HG02840 (cell line): ENCODE results near the gene CAVIN2.
A peak's percentile ranks its signal among the peaks of the same experiment; 100 is the strongest.

Source experiments
- ATAC-seq: cut with Tn5 transposase; IDR thresholded peaks from one replicate; pipeline ENCODE4 v1.9.1; 2021; ENCODE audit warnings: mild to moderate bottlenecking, moderate library complexity, moderate number of reproducible peaks; ENCODE audit not compliant: unreplicated experiment, low FRiP score

The CAVIN2 gene, protein sequence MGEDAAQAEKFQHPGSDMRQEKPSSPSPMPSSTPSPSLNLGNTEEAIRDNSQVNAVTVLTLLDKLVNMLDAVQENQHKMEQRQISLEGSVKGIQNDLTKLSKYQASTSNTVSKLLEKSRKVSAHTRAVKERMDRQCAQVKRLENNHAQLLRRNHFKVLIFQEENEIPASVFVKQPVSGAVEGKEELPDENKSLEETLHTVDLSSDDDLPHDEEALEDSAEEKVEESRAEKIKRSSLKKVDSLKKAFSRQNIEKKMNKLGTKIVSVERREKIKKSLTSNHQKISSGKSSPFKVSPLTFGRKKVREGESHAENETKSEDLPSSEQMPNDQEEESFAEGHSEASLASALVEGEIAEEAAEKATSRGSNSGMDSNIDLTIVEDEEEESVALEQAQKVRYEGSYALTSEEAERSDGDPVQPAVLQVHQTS

DNA sequence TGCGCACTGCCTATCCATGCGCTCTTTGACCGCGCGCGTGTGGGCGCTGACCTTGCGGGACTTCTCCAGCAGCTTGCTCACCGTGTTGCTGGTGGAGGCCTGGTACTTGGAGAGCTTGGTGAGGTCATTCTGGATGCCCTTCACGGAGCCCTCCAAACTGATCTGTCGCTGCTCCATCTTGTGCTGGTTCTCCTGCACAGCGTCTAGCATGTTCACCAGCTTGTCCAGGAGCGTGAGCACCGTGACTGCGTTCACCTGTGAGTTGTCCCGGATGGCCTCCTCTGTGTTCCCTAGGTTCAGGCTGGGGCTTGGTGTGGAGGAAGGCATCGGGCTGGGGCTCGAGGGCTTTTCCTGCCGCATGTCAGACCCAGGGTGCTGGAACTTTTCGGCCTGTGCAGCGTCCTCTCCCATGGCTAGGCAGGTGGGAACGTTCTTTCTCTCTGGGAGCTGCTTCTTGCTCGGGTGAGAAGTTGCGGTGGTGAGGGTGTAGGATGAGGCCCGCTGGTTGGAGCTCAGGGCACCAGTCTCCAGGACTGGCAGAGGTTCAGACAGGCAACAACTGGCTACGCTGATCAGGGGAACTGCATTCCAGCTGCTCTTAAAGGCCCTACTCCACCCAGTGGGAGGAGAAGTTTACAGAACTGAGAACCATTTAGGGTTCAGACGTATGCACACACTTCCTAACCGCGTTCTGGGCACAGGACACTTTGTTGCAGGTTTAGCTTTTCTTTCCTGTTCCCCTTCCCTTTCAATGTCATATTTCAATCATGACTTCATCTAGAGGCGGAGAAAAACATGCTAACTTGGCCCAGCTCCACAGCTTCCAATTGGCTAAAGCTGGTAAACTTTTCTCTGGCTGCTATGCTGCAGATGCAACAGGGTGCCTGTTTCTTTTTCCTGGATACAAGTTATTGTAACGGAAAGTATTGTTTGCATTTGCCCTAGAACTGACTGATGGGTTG is at the start of gene CAVIN2:
Gene CAVIN2 (minus strand): TSS at position 574 of the 962 bp plus-strand sequence. CDS start 163 bp downstream, at position 411.
- no peak for ATAC-seq

DNA sequence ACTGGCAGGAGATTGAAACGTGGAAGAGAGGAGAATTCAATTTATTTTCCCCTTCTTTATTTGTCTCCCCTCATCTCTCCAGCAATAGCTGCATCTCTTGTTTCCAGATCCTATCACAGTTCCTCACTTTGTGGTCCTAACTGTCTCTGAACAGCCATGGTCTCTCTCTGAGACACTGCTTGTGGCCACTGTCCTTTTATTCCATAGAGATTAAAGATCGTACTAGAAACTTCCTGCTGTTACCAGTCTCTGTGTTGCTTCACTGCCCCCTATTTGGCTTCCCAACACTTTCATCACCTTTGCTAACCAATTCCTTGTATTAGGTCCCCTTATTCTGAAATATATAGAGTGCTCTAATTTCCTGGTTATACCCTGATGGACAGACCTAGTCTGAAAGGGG is 48.9 kb upstream of the CAVIN2 start:
- no peak for ATAC-seq

DNA sequence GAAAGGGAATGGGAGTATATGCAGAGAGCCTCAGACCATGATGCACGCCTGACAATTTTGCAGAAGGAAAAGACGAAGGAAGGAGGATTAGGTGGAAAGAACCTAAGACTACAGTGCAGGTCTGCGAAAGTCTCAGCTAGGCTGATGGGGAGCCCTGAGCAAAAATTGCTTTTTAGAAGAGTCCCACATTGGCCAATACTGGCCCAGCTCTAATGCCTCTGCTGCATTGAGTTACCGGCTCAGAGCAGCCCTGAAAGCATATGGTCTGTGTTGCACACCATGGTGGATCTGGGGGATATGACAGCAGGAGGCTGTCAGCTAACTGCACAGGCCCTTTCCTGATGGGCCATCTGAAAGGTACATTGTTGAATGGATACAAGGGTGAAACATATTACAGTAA is 48.3 kb upstream of the CAVIN2 start:
- no peak for ATAC-seq

DNA sequence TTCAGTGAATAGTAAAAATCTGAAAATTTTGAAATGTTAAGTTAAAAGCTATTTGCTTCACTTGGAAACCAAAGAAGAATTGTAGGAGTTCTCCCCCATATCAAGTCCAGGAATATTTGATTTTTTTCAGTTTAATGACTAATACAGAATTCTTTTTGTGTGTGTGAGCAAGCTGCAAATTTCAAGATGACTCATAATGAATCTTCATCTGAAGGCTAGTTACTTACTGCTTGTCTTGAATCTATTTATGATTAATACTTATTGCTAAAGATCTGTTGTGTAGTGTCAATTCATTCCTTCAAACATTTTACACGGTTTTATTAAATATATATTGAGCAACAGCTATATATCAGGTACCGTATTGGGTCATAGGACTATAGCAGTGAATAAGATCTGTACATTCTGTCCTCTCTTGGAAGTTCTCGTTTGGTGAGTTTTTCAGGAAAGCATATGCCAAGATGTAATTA is 47.8 kb upstream of the CAVIN2 start:
- peak; percentile 59 for ATAC-seq

DNA sequence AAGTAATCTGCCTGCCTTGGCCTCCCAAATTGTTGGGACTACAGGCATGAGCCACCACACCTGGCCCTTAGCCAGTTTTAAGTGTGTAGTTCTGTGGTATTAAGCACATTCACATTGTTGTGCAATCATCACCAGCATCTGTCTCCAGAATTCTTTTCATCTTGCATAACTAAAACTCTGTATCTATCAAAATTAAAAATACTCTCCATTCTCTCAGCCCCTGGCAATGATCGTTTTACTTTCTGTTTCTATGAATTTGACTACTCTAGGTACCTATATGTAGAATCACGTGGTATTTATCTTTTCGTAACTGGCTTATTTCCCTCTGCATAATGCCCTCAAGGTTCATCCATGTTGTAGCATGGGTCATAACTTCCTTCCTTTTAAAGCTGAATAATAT is 45.5 kb upstream of the CAVIN2 start:
- ATAC-seq: no peak

DNA sequence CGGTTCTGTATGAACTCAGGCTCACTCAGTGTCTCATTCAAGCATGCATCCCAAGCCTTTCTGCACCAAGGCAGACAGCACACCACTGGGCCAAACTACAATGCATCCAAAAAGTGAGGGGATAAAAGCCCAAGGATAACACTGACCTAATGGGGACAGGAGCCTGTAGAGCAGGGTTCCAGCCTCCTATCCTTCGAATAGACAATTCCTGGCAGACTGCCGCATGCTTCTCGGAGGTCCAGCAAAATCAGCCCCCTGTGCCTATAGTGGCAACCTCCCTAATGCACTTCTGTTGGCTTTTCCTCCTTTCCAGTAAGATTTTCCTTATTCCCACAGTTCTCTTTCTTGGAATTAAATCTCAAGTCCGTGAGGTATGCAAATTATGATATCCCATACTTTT is 44.8 kb upstream of the CAVIN2 start:
- ATAC-seq: no peak

DNA sequence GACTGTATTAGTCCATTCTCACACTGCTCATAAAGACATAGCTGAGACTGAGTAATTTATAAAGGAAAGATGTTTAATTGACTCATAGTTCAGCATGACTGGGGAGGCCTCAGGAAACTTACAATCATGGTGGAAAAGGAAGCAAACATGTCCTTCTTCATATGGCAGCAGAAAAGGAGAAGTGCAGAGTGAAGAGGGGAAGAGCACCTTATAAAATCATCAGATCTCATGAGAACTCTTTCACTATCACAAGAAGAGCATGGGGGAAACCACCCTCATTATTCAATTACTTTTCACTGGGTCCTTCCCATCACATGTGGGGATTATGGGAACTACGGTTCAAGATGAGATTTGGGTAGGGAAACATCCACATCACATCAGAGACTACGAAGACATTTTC is 43.0 kb upstream of the CAVIN2 start:
- no peak for ATAC-seq

DNA sequence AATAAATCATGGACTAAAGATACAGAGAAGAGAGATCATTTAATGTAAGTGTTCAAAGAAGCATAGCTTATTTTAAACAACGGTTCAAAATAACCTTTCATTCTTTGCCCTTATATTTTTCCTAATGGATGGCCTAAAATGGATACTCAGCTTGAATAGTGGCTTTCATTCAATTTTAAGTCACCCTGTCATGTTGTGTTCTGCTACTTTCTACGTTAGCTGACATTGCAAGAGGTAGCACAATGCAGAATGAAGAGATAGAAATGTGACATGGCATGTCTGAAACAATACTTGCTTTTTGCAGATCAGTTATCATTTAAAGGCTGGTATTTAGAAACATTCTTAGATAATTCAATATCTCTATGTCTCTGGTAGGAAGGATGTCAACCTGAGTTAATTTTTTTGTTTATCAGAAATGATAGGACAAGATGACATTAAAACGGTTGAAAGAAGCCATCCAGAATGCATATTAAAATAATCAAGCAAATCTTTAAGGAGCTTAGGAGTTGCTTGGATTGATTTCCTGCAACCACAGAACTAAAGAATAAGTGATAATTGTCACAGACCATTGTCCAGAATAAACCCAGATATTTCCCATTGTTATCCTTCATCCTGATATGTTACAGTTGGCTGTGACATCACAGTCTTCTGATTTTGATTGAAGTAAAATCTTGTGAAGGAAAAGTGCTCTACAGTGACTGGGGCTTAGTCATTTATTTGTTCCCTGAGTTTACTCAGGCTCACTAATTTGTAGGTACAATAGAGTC is 41.7 kb upstream of the CAVIN2 start:
- ATAC-seq: no peak

DNA sequence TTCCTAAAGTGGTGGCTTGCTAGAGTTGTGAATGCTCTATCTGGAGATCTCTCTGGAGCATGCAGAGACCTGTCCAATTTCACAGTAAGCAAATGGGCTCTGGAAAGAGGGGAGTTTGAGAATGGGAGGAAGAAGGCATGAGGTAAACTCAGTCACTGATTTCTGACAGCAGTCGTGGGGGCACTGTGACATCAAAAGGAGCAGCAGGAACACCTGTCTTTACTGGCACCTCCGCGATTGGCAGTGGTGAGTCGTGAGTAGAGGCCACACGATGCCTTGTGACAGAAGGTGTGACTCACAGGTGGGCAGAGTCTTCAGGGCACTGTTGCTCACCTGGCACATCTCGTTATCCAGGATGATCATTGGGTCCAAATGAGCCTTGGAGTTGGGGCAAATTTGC is 38.8 kb upstream of the CAVIN2 start:
- no peak for ATAC-seq

DNA sequence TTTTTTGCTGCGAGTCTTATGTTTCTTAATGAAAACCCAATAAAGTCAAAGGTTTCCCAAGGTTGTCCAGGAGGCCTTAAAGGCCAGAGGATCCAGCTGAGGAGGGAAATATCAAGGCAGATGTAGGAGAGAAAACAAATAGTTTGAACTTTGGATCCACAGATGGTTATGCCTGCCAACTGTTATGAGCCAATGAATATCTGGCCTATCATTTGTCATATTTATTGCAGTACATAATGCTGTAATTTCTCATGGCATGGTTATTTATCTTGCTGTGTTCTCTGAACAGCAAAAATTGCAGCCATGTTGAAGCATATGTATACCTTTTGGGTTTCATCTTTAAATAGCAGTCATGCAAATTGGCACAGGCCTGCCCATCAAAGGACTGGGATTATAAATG is 38.2 kb upstream of the CAVIN2 start:
- no peak for ATAC-seq

DNA sequence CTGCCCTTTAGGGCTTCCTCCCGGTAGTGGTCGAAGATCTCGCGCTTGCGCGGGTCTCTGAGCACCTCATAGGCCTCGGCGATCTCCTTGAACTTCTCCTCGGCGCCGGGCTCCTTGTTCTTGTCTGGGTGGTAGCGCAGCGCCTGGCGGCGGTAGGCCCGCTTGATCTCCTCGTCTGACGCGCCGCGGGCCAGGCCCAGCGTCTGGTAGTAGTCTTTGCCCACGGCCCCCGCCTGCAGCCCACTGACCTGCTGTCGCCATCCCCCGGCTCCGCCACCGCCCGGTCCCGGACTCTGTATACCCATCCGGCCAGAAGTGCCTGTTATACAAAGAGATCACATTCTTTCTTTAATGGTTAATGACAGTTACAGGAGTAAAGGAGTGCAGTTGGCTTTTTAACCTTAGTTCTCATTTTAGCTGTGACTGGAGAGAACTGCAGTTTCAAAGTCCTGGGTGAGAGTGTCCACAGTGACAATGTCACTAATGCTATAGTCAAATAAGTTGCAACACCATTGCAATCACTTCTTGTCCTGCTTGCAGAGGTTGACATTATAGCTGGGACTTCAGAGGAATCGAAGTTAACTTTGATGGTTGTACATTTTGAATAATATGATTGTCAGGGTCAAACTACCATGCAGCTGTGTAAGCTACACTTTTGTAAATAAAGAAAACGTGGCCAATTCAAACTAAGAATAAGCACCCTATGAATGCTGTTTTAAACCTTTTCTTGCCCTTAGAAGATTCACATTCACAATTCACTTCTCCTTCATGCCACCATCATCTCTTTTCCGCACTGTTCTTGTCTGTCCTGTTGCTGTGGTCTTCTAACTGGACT is 35.3 kb upstream of the CAVIN2 start:
- no peak for ATAC-seq

DNA sequence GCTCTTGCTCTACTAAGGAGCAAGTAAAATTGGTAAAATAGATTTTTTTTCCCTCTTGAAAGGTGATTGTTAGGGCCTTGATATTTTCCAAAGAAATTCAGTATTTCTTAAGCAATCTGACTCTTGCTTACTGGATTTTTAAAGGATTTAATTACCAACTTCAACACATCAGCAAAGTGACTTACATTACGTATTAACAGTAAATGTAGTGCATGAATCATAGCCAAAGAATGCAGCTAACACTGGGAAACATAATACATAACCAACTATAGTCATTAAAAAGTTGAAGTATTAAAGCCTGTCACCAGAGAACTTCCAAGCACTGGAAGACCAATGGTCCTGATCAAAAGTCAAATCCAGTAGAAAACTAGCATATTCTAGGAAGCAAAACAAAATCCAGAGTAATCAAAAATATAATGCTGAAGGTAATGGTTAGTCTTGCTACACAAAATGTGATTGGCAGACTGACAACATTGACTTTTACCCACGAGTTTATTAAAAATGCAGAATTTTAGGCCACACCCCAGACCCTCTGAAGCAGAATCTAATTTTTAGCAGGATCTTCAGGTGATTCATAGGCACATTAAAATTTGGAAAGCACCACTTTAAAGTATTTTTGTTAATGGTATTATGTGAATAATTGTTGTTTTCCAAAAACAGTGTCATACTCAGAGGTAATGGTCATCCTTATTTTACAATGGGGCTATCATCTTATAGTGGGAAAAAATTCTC is 31.8 kb upstream of the CAVIN2 start:
- ATAC-seq: no peak

DNA sequence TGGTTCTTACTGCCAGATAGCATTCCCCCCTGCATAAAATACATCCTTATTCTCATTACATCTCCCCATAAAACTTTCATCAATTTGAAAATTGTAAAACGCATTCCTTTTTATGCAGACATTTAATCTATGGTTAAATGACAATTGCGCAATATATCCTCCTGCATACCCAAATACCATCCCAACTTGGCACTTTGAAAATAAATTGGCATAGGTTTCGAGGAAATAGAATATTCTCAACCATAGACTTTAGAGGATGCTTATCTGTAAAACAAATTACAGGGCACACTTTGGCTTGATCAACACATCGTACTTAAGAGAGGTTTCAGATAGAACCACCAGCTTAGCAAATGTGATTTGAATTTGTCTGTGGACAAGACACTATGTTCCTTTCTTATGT is 31.0 kb upstream of the CAVIN2 start:
- no peak for ATAC-seq

DNA sequence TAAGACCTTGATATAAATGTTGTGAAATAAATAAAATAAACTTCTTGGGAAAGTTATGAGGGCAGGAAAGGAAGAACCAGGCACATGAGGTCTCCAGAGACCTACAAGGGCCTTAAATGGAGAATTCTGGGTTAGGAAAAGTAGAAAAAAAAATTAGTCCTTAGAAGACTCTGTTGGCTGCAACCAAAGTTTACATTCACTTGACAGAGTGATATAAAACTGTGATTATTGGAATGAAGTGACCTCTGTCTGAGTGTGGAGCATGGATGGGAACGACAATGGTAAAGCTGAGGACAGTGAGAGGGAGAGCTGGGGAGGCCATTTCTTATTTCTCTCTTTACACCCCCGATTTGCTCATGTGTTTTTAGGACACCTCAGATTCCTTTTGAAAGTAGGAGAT is 29.0 kb upstream of the CAVIN2 start:
- no peak for ATAC-seq

DNA sequence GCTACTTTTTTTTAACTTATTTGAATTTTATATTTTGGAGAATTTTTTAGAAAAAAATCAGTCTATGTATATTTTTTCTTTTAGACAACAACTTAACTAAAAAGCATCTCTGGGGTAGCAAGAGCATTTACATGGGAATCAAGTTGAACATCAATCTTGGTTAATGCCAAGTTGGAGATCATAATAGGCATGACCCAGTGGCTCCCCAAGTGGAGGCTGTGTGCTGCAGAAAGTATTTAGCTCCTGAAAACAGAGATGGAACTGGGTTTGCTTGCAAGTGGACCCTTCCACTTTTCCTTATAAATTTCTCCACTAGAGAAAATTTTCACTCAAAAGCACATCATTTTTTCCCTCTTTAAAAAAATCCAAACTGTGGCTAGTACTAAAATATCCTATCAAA is 23.9 kb upstream of the CAVIN2 start:
- no peak for ATAC-seq

DNA sequence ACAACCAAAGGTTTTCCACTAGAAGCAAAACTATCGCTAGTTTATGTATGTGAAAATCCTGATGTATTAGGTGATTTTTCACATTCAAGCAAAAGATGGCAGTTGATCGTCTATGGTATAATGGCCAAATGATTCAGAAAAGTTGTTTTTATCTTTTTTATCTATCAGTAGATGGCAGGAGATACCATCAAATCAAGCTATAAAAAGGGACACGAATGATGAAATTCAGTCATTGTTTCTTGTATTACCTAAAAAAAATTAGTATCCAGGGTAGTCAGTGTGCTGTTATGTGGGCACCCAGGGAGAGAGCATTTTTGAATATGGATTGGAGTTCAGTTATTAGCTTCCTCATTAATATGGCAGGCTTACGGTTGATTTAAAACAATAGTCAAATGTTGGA is 22.9 kb upstream of the CAVIN2 start:
- no peak for ATAC-seq

DNA sequence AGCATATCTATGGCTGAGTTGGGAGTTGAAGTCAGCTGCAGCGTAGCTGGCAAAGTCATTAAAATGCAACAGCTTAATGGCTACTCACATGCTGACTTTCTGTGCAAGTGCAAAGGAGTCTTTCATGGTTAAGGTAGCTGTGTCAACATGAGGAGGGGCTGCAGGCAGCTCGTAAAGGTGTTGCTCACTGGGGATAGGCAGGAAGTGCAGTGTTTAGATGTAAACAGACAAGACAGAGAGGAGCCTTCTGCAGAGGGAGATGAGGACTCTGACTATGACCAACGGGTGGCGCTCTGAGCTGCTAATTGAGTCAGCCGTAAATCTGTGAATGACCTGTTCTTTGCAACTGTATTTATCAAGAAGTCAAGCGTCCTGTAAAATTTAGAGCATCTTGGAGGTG is 22.3 kb upstream of the CAVIN2 start:
- ATAC-seq: no peak

DNA sequence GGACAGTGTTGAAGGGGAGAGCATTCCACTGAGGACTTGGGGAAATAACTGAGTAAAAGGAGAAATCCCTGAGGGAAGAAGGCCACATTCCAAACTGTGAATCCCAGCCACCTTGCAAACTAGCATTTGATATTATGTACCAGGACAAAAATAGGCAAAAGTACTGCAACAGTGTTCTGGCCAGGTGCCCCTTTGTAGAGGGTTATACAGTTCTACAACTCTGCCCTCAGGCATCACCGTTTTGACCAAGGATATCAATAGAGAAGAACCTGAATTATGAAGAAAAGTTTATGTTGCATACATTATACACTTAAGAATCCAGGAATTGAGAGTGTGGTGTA is 20.6 kb upstream of the CAVIN2 start:
- no peak for ATAC-seq
